MV-4-11 (cell line): ENCODE results near the gene C8G.
A peak's percentile ranks its signal among the peaks of the same experiment; 100 is the strongest.

ENCODE experiments used
- DNase-seq: peaks from one replicate; lab custom pipeline; 2025; lab: John Stamatoyannopoulos, UW

Gene C8G

DNA sequence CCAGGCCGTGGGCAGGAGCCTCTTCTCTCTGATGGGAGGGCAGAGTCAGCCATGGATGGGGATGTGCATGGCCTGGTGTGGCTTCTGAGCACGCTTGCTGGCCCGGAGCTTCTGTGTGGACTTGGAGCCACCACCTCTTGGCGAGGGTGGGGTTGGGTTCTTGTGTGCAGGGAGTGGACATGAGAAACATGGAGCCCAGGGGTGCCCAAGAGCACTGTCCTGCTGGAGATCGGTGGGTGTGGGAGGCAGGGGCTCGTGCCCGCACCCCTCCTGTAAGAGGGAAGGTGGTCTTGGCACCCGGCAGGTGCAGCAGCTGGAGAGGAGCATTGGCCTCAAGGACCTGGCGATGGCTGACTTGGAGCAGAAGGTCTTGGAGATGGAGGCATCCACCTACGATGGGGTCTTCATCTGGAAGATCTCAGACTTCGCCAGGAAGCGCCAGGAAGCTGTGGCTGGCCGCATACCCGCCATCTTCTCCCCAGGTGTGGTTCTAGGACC is 24.3 kb upstream of the C8G start:
- no peak for DNase-seq

- no peak for DNase-seq
Observed at GRCh38 chr9:136921307-136921706, 23.7 kb upstream of the C8G start.

DNA sequence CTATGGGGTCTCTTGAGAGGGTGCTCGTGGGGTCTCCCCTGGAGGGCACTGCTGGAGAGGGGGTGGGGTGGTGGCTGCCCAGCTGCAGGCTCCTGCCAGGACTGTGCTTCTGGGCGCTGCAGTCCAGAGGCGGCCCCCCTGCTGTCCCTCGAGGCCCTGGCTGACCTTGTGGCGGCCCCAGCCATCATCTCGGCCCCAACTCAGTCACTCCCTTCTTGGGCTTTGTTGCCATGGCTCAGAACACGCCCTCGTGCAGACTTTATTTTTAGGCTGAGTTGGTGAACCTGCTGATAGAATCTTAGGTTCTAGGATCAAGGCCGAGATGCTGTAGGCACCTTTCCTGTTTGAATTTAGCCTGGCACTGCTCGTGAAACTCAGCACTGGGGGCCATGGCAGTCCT is 23.3 kb upstream of the C8G start:
- DNase-seq: no peak

- no peak for DNase-seq
Observed at GRCh38 chr9:136922540-136922939, 22.5 kb upstream of the C8G start.

DNA sequence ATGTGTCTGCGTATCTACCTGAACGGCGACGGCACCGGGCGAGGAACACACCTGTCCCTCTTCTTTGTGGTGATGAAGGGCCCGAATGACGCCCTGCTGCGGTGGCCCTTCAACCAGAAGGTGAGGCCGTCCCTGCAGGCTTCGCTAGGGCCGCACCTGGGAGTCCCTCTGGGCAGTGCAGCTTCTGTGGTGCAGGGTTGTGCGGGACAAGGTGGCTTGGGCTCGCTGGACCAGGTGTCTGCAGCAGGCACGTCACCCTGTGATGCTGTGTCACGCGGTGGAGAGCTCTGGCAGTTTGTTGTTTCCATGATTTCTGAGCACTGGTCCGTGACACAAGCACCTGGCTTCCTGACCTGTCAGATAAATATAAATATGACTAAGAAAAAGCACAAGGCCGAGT is 21.2 kb upstream of the C8G start:
- no peak for DNase-seq

DNA sequence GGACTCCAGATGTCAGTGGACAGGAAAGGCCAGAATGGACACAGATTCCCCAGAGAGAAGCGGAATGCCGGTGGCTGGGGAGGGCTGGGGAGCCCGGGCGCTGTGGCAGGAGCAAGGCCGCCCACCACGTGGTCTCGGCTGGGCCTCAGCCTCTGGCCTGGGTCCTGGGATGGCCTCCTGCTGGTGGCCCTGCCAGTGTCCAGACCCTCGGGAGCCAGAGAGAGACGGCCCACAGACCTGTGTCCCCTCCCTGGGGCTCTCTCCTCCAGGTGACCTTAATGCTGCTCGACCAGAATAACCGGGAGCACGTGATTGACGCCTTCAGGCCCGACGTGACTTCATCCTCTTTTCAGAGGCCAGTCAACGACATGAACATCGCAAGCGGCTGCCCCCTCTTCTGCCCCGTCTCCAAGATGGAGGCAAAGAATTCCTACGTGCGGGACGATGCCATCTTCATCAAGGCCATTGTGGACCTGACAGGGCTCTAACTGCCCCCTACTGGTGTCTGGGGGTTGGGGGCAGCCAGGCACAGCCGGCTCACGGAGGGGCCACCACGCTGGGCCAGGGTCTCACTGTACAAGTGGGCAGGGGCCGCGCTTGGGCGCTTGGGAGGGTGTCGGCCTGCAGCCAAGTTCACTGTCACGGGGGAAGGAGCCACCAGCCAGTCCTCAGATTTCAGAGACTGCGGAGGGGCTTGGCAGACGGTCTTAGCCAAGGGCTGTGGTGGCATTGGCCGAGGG is 19.5 kb upstream of the C8G start:
- DNase-seq: no peak

DNA sequence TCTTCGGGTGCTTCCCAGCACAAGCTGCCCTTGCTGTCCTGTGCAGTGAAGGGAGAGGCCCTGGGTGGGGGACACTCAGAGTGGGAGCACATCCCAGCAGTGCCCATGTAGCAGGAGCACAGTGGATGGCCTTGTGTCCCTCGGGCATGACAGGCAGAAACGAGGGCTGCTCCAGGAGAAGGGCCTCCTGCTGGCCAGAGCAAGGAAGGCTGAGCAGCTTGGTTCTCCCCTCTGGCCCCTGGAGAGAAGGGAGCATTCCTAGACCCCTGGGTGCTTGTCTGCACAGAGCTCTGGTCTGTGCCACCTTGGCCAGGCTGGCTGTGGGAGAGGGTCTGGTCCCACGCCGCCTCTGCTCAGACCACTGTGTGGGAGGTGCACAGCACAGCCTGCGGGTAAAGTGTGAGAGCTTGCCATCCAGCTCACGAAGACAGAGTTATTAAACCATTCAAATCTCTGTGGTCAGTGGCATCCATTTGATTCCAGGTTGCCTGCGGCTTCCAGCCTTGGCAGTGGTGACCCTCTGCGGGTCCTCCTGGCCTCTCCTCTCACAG is 18.8 kb upstream of the C8G start:
- DNase-seq: no peak

DNA sequence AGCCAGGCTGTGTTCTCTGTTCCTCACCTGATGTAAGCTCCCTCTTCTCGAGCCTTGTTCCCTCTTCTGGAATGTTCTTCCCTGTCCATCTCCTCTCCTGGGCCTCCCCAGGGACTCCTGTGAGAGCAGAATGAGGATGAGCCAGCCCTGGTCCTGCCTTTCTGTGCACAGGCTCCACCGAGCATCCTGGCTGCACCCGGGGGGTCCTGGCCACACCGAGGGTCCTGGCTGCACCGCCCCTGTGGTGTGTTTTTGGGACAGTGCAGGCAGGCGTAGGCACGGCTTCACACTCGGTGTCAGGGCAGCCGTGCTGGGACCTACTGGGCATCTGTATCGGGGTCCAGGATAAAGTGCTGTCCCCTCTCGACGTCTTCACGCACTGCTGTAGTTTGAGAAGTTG is 18.3 kb upstream of the C8G start:
- DNase-seq: no peak

- no peak for DNase-seq
Observed at GRCh38 chr9:136927343-136928271, 17.4 kb upstream of the C8G start.

DNA sequence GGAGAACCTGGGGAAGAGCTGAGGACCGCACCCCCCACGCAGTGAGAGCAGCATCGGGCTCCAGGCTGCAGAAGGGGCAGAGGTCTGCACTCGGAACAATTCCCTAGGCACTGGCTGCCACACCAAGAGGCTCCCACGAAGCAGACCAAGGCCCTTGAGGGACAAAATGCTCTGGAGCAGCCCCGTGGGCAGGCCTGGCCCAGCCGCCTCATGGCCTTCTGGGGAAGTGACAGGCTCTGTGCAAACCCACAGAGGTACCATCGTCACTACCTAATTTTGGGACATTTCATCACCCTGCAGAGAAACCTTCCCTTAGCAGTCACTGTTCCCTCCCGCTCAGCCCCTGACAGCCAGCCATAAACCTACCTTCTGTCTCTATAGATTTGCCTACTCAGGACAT is 16.5 kb upstream of the C8G start:
- peak; percentile 63 for DNase-seq

DNA sequence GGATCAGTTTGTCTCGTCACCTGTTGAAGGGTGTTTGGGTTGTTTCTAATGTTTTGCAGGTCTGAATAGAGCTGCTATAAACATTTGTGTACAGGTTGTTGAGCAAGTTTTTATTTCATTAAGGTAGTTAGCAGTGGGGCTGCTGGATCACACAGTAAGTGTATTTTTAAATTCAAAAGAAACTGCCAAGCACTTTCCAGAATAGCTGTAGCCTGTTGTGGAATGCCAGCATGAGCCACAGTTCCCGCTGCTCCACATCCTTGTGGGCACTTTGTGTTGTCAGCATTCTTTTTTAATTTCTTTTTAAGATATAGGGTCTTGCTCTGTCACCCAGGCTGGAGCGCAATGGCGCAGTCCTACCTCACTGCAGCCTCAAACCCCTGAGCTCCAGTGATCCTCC is 15.0 kb upstream of the C8G start:
- no peak for DNase-seq

GRCh38 chr9:136931611-136932130 is 13.4 kb upstream of the C8G start:
- DNase-seq: no peak

DNA sequence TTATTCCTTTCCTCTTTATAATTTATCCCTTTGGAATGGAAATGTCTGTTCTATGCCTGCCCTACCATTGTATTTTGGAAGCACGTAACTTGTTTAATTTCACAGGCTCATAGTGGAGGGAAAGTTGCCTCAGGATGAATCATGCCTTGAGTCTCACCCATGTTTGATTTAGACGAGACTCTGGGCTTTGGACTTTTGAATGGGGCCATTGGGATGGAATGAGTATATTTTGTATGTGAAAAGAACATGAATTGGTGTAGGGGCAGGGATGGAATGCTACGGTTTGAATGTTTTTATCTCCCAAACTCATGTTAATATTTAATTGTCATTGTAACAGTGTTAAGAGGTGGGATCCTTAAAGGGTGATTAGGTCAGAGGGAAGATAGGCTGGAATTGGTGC is 10.8 kb upstream of the C8G start:
- no peak for DNase-seq

- peak; percentile 72 for DNase-seq
Observed at GRCh38 chr9:136935651-136936050, 9.4 kb upstream of the C8G start.

- DNase-seq: no peak
Observed at GRCh38 chr9:136936645-136937170, 8.3 kb upstream of the C8G start.

- DNase-seq: no peak
Observed at GRCh38 chr9:136937186-136938001, 7.6 kb upstream of the C8G start.

DNA sequence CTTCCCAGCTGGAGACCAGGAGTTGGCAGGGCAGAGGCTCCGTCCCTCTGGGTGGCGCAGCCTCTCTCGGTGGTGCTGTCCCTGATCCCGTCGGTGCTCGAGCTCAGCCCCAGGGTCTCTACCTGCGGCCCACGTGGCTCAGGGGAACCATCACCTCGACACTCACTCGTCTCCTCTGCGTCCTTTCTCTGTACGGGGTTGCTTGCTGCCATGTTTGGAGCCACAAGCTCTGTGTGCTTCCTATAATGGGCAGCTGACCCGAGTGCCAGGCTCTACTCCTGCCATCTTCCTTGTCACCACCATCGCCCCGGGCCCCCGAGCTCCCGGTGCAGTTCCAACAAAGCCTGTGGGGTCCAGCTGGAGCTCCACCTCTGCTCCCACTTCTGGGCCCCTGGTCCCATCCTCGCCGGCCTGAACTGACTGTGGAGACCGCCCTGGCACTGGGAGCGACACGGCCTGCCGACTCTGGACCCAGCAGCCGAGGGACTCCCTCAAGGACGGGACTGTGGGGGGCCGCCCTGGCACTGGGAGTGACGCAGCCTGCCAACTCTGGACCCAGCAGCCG is 5.5 kb upstream of the C8G start:
- DNase-seq: no peak

DNA sequence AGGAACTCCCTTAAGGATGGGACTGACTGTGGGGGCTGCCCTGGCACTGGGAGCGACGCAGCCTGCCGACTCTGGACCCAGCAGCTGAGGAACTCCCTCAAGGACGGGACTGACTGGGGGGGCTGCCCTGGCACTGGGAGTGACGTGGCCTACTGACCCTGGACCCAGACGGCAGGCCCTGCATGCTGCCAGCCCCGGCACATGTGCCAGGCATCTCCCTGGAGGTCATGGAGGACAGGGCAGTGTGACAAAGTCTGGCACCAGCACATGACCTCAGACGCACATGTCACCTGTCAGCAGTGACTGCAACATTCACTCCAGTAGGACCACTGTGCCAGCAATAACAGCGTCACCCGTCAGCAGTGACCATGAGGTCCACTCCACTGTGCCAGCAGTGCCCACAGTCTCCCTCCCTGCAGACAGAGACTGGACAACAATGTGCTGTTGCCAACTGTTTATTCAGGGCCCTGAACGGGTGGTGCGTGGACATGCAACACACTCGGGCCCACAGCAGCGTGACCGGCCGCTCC is 5.0 kb upstream of the C8G start:
- no peak for DNase-seq

- DNase-seq: no peak
Observed at GRCh38 chr9:136940526-136941230, 4.4 kb upstream of the C8G start.
